Midbrain (tissue), 1 donor: ENCODE data around the gene GRB10.
"Not testable (repeated sequence)": the region's sequence is repeated elsewhere in the genome, so short reads cannot be mapped to it uniquely, and the experiment has no call there.

ENCODE experiments used
- DNase-seq: peaks from one replicate; lab custom pipeline; 2025; lab: John Stamatoyannopoulos, UW

The GRB10 gene

DNA sequence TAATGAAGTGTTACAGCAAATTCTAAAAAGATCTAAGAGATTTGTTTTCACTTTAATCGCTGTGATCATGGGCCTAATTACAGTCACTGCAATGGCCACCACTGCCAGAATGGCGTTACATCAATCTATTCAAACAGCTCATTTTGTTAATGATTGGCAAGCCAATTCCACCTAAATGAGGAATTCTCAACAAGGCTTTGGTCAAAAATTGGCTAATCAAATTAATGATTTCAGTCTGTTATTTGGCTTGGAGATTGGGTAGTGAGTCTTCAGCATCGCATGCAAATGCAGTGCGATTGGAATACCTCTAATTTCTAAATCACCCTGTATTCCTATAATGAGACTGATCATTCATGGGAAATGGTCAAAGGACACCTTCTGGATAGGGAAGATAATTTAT is 200.4 kb downstream of the GRB10 start:
- DNase-seq = not testable (repeated sequence)

- DNase-seq = not testable (repeated sequence)
These were observed 202.0 kb downstream of the GRB10 start for GRCh38 chr7:50580666-50581065.

DNA sequence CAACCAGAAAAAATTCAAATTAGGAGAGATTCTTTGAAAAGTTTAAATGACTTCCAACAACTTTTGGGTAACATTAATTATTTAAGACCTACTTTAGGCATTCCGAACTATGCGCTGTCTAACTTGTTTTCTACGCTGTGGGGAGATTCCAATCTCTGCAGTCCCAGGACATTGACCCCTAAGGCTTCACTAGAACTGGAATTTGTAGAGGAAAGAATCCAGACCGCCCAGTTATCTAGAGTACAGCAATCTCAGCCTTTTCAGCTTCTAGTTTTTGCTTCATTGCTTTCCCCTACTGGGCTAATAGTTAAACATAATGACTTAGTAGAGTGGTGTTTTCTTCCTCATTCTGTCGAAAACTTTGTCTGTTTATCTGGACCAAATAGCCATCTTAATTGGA is 202.6 kb downstream of the GRB10 start:
- no peak for DNase-seq

DNA sequence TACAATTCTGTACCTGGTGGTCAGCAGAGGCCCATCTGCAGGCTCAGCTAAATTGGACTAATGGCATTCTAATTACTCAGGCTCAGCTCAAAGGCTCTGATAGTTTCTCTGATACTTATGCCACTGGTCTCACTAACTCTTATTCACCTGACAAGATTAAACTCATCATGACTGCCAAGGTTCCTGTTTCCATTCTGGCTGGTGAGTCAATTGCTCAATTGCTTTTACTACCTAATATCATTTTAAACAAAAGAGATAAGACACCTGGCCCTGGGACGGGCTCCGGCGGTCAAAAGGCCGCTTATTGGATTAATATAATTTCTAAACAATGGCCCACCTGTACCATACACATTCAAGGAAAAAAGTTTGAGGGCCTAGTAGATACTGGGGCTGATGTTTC is 204.6 kb downstream of the GRB10 start:
- not testable (repeated sequence) for DNase-seq

DNA sequence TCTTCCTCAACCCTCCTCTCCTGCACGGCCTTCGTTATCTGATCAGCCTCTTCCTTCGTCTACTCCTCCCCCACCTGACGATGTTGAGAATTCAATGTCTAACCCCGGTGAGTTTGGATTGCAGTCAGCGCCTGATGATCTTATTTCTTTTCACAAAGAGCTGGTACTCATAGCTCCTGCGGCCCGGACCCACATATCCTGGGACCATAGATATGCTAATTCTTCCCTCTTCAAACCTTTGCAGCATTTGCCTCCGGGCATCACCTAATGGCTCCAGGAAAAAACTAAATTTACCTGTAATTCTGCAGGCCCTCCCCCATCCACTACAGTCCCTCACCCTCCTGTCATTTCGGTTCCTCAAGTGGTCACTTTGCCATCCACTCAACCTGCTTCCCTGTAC is 205.1 kb downstream of the GRB10 start:
- no peak for DNase-seq

DNA sequence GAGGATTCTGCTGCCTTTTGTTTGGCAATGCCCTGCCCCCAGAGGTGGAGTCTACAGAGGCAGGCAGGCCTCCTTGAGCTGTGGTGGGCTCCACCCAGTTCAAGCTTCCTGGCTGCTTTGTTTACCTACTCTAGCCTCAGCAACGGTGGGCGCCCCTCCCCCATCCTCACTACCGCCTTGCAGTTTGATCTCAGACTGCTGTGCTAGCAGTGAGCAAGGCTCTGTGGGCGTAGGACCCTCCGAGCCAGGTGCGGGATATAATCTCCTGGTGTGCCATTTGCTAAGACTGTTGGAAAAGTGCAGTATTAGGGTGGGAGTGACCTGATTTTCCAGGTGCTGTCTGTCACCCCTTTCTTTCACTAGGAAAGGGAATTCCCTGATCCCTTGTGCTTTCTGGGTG is 206.3 kb downstream of the GRB10 start:
- DNase-seq = not testable (repeated sequence)

- no peak for DNase-seq
These were observed 214.9 kb downstream of the GRB10 start for GRCh38 chr7:50567715-50568261.

GRCh38 chr7:50565977-50566376 is 216.7 kb downstream of the GRB10 start:
- no peak for DNase-seq

DNA sequence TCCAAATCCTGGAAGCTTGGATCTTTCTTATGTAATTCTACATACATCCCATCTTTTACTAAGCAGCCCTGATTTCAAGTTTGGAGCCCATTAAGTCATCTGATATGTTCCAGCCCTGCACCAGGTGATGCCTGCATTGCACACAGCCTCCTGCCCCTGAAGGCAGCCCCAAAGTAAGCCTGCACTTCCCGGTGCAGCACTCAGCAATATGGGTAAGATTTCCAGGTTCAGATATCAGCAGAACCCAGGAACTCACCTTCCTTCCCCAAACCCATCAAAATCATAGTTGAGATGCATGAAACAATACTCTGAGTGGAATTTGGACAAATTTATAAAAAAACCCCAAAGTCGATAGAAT is 217.2 kb downstream of the GRB10 start:
- DNase-seq = no peak

- DNase-seq = no peak
These were observed 217.8 kb downstream of the GRB10 start, which contains the start of gene DDC for GRCh38 chr7:50564640-50565558. Gene DDC (minus strand): TSS chr7:50565405. CDS start chr7:50544085, 21,320 bp downstream.

DNA sequence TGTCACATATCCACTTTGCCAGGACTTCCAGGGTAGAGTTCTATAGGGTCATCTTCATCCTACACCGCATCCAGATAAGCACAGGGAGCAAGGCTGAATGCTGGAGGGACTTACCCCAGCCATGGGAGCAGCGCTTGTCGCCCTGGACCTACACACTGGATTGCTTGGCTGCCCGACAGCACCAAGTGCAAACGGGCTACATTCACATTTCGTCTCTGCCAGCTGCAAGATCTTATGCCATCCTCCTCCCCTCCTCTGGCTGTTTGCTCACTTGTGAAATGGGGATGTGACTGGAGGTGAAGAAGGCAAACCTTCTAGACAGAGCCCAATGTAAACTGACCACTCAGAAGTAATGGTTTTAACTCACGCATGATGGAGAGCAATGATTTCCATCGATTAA is 218.5 kb downstream of the GRB10 start:
- DNase-seq = no peak

DNA sequence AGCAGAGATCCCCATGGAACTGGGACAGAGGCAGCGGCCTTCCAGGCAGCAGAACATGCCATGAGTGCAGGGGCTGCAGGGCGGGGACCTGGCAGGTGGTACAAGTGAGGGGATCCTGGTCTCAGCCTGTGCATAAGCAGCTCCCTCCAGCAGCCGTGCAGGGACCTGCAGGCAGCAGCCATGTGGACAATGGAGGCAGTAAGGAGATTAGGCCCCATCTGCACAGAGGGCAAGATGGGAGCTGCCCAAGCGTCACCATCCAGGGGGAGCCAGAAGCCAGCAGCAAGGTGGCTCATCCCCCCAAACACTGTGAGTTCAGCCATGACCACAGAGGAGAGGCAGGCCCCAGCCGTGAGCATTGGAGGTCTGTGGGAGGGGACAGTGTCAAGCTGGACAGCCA is 220.6 kb downstream of the GRB10 start:
- no peak for DNase-seq

DNA sequence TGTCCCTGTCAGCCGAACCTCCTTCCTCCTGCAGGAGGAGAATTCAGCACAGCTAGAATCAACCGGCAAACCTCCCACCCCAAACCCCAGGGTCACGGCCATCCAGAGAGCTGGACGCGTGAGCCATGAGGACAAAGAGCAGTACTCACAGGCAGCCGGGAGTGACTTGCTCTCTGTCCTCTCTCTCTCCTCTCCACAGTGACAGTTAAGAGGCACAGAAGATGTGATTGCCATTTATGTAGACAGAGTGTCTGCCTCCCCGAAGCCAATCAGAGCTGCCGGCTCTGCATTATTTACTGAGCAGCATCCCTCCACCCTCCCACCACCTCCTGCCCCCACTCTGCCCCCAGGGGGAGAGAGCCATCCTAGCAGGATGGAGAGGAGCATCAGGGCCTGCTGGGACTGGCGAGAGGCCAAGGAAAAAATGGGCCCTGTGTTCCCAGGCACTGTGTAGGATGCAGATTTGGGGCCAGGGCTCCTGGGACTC is 221.8 kb downstream of the GRB10 start:
- no peak for DNase-seq

DNA sequence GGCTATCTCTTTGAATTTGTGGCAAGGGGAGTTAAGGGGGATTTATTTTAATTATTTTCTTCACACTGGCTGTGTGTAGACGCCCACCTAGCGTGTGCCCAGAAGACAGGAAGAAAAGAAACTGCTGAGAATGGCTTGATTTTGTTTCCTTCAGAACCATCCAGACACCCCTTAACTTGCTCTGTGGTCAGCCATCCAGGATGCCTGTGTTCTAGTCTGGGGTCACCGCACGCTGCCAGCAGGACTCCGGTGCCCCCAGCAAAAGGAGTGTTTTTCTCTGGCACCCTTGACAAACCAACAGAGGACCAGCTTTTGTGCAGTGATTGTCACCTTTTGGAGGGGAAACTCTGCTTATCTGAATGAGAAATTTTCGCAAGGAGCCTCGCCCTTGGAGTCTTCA is 222.8 kb downstream of the GRB10 start:
- no peak for DNase-seq

GRCh38 chr7:50558294-50559053 is 224.2 kb downstream of the GRB10 start:
- DNase-seq = no peak

DNA sequence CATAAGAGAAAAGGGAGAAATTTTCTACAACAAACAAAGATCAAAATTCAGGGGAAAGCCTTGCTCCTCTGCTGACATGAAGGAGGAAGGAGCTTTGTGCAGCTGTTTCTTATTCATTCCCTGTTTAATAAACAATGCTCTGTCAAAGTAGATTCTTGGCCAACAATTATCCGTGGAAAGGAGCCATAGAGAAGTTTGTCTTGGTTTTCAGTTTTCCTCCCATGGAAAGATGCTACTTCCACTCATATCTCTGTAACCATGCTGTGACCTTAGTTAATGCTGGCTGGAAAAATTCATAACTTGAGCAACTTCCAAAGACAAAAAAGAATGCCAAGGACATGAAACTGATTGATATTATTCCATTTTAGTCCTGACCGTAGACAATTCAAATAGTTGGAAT is 225.6 kb downstream of the GRB10 start:
- DNase-seq = no peak

- DNase-seq = no peak
These were observed 226.3 kb downstream of the GRB10 start for GRCh38 chr7:50556247-50556991.

GRCh38 chr7:50555594-50556140 is 227.0 kb downstream of the GRB10 start:
- DNase-seq = no peak

GRCh38 chr7:50554431-50555322 is 228.0 kb downstream of the GRB10 start:
- no peak for DNase-seq

DNA sequence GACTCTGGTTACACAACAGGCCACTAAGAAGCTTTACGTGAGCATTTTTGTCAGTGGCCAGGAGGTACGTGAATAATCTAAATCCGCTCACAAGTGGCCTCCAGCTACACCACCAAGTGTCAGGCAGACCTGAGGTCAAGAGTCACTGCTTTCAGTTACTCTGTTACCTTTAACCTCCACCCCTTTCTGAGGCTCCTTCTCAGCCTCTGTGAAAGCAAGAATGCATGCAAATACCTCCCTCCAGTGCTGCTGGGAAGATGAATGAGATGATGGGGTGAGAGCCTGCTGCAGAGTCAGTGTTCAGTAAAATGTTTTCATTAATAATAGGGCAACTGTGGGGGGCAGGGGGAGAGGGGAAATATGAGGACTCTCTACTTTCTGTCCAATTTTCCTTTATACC is 228.7 kb downstream of the GRB10 start:
- DNase-seq = no peak

GRCh38 chr7:50552921-50553320 is 229.8 kb downstream of the GRB10 start:
- DNase-seq = no peak
